ENCODE measurements around the gene THSD4.
"Not testable (repeated sequence)": the region's sequence is repeated elsewhere in the genome, so short reads cannot be mapped to it uniquely, and the experiment has no call there.

THSD4 gene

DNA sequence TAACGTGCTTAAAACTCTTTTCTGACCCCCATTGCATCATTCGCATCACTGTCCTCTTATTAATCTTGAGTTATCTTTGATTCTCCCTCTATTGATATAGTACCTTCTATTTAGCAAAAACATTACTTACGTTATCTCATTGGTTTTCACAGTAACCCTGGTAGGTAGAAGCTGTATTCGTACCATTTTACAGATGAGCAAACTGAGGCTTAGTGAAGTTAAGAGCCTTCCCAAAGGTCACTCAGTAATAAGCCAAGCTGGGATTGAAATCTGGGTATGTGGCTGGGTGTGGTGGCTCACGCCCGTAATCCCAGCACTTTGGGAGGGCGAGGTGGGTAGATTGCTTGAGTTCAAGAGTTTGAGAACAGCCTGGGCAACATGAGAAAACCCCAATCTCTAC lies 244.0 kb downstream of the THSD4 start:
- DNase-seq, result no peak

DNA sequence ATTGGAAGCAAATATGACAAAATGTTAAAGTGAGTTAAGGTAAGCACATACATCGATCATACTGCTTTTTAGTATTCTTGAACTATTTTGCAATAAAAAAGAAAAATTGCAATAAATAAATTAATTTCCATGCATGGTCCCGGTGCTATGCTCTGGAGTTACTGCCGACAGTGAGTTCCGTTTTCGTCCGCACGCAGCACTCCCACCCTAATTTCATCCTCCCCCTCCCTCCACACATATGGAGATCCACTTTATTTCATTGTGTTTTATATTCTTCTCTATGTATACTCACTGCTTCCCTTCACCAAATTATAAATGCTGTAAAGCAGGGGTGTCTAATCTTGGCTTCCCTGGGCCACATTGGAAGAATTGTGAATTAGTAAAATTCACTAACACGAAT lies 247.3 kb downstream of the THSD4 start:
- DNase-seq, result no peak

- DNase-seq, result no peak
Observed at GRCh38 chr15:71362987-71363968, 248.0 kb downstream of the THSD4 start.

DNA sequence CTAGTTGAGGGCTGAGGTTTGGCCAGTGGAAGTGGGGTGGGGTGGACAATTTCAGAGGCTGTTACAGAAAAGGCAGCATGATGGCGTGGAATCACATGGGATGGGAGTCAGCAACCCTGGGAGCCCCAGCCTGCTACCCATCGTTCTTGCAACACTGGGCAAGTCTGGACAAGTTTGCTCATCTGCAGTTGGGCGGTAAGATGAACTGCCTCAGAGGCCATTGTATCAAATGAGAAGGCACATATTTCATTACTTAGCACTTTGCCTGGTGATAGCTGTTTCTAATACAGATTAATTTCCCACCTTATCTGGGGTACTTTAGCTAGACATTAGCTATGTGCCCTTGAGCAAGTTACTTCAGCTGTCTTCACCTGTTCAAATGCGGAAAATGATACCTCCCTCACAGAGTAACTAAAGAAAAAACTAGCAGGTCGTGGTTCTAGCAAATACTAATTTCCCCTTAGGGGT lies 248.9 kb downstream of the THSD4 start:
- no peak for DNase-seq

DNA sequence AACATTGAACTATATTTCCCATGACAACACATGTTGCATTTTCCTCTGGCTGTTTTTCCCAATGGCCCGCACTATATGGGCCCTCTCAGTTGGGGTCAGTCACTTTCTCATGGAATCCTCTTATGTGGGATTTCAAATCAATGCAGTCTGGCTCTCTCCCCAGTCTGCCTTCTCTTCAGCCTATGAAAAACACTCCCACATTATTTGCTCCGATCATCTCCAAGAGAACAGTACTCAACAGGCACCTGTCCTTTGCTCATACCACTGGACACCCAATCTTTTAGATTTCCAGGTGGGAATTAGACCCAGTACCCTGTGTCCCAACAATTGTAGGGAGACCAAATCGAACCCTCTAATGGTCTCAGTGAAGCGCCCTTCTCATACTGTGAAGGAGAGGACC lies 251.3 kb downstream of the THSD4 start:
- no peak for DNase-seq

DNA sequence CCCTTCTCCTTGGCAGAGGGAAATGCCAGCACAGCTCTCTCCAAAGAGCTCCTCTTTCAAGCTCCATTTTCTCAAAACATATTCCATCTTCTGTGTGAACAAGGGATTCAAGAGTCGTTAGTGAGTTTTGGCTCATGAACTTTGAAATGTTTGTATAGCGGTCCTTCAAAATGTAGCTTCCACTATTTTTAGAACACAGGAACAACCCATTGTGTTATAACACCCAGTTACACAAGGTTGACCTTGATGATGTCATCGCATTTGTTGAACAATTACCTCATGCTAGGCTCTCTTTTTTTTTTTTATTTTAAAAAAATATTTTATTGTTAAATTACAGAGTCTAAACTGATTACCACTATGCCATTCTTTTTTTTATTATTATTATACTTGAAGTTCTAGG lies 251.7 kb downstream of the THSD4 start:
- no peak for DNase-seq

GRCh38 chr15:71367737-71368136 lies 252.5 kb downstream of the THSD4 start:
- not testable (repeated sequence) for DNase-seq

DNA sequence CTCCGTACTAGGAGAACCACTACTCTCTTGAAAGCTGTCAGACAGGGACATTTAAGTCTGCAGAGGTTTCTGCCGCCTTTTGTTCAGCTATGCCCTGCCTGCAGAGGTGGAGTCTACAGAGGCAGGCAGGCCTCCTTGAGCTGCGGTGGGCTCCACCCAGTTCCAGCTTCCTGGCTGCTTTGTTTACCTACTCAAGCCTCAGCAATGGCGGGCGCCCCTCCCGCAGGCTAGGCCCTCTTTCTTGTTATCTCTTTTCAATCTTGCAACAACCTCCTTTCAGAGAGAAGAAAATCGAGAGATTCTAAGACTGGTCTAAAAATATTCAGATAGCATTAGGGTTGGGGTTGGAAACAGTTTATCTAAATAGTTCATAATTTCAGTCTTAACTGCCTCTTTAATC lies 257.5 kb downstream of the THSD4 start:
- DNase-seq, result not testable (repeated sequence)

DNA sequence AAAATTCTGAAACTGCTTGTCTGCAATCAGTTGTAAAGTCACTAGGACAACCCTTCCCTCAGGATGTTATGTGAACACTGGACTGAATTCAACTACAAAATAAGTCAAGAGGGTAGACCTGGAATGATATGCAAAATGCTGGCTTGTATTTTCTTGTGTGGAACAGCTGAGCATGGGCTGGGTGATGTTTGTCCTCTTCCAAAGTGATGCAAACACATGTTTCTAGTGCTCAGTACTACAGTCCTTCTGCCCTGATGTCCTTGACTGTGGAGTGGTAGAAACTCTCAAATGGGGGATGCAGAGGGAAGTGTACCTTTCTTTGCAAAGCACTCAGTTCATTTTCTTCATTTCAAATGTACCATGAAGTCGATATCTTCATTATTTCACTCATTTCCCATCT lies 258.6 kb downstream of the THSD4 start:
- DNase-seq, result no peak

DNA sequence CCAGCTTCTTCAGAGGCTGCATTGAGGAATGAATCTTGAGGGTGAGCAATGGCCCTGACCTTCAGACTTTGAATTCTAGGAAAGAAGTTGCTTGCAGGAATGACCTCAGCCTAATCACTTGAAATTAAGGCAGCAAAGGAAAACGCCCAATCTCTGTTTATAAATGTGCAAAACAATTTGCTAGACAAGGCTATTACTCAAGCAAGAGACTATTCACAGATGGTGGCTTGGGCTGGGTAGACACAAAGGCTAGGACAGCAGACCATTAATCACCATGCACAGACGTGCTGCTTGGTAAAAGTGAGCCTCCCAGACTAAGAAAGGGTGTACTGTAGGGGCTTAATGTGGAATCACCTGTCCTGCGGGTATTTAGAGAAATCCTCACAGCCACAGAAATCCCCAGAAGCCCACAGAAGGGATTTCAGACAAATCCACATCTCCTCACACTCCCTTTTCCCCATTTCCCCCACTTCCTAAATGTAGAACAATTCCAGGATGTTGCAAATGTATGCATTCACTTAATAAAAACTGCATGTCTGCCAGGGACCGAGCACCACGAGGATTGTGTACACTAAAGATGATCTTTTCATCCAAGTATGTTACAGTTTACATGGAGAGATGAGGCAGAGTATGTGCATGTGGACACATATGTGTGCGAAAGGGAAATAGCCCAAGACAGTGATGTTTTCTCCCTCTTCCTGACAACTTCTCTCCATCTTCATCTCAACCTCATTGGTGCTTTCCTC lies 259.5 kb downstream of the THSD4 start:
- DNase-seq, result no peak

GRCh38 chr15:71375934-71376333 lies 260.7 kb downstream of the THSD4 start:
- DNase-seq, result no peak

GRCh38 chr15:71379893-71380292 lies 264.6 kb downstream of the THSD4 start:
- no peak for DNase-seq

- no peak for DNase-seq
Observed at GRCh38 chr15:71380345-71380744, 265.1 kb downstream of the THSD4 start.

DNA sequence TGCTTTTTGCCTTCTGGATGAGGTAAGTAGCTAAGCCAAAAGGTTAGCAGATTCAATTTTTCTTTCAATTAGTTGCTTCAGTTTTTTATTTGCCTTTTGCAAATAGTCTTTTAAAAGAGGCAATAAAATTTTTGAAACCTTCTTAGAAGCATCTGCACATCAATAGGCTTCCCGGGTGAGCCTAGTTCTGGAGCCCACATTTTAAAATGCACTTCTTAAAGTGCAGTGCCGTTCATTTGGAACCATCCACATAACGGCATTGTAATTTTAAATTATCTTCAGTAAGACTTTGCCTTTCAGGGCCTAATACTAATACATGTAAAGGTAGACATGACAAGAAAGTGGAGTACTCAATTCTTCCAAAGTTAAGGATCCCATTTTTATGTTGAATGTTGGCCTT lies 269.2 kb downstream of the THSD4 start:
- no peak for DNase-seq

DNA sequence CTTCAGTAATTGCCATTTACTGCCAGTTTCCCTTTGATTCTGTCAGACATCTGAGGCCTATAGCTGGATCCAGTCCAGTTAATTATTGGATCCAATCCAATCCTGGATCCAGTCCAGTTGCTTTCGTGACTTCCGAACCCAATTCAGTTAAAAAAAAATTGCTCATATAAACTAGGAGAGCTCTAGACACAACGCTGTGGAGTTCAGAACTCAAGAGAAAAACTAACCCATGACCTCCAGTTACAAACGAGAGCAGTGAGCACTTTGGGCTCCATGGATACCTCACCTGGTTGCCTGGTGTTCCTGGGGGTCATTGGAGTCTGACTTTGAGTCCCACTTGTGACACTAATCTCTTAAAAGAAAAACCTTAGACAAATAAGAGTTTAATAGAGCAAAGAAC lies 269.8 kb downstream of the THSD4 start:
- no peak for DNase-seq

DNA sequence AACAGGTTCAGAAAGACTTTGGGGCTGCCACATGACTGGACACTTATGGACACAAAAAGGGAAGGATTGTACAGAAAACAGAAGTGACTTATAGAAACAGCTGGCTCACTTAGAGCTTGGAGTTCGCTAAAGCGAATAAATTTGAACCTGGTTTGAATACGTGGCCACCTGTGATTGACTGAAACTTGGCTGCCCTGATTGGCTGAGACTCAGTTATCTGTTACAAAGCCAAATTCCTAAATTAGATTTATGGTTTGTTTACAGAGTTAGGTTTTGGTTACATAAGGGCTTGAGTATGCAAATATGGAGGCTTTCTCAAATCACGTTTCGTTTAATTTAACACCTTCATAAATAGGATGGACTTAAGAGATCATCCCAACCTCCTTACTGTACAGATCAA lies 270.2 kb downstream of the THSD4 start:
- no peak for DNase-seq

DNA sequence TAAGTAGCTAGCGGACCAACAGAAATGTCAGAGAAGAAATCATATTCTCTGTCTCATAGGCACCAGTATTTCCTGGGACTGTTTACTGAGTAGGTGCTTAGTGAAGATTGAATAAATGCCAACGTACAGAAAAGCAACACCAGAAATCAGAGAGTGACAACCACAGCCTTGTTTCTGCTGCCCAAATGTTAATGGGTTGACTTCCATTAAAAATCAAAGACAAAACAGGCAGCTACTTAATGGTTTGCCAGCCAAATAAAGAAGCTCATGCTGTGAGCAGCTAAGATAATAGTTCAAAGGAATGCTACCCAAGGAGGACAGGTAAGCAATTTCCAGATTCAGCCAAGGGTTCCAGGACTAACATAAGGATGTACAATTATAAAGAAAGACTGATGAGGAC lies 270.7 kb downstream of the THSD4 start:
- DNase-seq, result no peak

GRCh38 chr15:71386448-71387236 lies 271.4 kb downstream of the THSD4 start:
- no peak for DNase-seq

DNA sequence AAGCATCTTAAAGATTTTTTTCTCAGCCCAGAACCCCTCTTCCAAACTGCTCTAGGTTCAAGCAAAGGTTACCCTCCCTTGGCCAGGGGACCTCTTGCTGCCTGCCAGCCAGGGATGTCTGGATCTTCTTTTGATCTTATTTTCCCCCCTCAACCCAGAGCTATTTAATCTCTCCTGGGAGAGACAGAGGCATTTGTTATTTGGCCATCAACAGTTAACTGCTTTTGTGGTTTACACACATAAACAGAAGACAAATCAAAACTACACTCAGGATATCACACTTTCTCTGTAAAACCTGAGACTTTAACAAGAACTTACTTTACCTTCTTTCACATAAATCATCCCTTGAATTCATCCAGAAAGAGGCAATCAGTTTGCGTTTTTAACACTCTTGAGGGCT lies 272.5 kb downstream of the THSD4 start:
- no peak for DNase-seq

DNA sequence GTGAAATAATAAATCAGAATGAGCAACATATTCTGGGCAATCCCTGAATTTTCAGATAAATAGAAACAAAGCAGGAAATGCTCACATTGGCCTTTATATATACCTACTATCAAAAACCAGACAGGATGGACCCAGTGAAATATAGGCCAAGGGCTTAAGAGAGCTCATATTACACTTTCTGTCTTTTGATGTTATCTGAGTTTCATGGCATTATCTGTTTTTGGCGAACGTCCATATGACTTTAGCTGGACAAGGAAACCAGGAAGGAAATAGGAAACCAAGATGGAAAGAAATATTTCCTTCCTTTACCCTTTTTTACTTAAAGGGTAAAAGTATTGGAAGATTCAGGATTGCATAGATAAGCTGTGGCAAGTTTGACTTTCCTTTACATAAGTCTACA lies 274.8 kb downstream of the THSD4 start:
- no peak for DNase-seq

DNA sequence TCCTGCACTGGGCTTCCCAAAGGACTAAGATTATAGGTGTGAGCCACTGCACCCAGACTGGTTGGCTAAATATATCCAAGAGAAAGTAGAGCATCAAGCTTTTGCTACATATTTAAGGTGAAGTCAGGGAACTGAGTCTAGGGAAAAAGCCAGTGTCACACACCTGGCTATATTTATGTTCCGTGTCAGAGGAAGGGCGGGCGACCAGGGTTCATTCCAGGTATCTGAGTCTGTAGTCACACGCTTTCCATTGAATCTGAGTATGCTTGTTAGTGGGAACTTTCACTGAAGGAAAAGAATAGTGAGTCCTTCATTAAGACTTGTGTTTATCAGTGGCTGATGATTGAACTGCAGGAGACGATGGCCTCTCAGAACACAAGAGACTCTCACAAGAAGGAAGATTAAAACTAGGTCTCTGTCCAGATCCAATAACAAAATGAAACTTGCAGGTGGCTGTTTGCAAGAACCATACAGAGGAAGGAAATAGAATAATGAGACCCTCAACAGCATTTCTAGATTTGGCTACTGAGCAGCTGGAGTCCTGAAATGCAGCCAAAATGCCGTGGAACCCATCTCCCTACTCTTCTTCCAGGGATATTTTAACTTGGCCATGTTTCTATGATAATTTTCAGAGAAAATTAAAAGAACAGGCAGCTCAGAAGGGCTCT lies 276.3 kb downstream of the THSD4 start:
- no peak for DNase-seq

DNA sequence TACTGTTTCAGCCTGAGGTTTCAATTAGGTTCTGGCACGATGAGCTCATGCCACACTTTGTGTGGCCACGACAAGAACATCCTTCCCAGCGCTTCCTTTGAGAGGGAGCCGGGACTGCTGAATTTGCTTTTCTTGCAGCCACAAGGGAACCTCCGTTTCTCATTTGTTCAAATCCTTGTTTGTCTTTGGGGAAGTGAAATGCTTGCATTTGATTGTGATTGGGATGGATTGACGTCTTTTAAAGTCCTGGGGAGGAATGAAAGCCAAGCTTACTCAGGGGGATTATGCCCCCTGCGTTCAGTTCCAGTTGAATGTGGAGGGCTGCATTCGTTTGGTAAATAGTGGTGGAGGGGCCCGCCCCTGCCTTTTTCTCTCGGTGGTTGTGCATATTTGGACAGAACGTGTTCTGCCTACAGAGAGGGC lies 277.6 kb downstream of the THSD4 start:
- DNase-seq, result no peak

DNA sequence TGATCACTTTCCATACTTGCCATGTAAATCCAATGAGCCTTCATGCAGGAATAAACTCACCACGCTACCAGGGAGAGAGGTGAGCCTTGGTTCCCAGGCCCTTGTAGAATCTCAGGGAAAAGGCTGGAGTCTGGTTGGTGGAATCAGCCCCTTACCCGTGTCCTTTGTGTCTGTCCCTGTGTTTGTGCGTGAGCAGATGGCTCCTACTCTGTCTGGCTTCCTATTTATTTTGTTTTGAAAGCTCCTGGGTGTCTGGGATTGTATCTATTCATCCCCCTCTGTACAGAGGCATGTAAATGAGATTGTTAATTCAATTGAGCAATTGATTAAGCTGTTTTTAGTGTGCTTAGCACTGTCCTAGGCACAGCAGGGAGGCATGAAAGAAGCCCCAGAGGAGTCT lies 278.1 kb downstream of the THSD4 start:
- no peak for DNase-seq

All from GOT3 (cell line).